ENCODE data around the gene TCEAL3.
"Not testable (repeated sequence)": the region's sequence is repeated elsewhere in the genome, so short reads cannot be mapped to it uniquely, and the experiment has no call there.

The TCEAL3 gene

GRCh38 chrX:103628386-103629317 lies 20.9 kb downstream of the TCEAL3 start, which contains the start of gene TCEAL1:
TSS of gene TCEAL1 (plus strand) at chrX:103628975. CDS start at chrX:103629917, 942 bp downstream.
- Histone ChIP-seq H3K27ac (ENCODE audit: low read length) (peak within 1 kb of the TSS; percentile 91), H3K4me1 (ENCODE audit: control insufficient read depth in 1 of 2, insufficient read depth in 2 of 2, low read length in 2 of 2) (peaks cover 4 to 5% of the 10 kb centered on the region in 2 donors), H3K9me3 (ENCODE audit: control insufficient read depth in 1 of 2, low read length in 2 of 2) (no peaks in the 10 kb centered on the region), H3K36me3 (ENCODE audit: control insufficient read depth in 1 of 2, insufficient read depth in 2 of 2, low read length in 2 of 2) (no peaks in the 10 kb centered on the region), H3K4me3 (ENCODE audit: low read depth in 1 of 2, low read length in 2 of 2) (peak within 1 kb of the TSS; percentile 77 to 78), H3K27me3 (ENCODE audit: low read depth, low read length) (no peaks in the 10 kb centered on the region)

GRCh38 chrX:103629318-103630170 lies 21.8 kb downstream of the TCEAL3 start:
- peak overlapping the region; percentile 77 to 78 for H3K4me3 ChIP-seq (ENCODE audit: low read depth in 1 of 2, low read length in 2 of 2)
- no peaks in the 10 kb centered on the region for H3K9me3 ChIP-seq (ENCODE audit: control insufficient read depth in 1 of 2, low read length in 2 of 2)
- peak overlapping the region; percentile 91 for H3K27ac ChIP-seq (ENCODE audit: low read length)
- H3K27me3 ChIP-seq (ENCODE audit: low read depth, low read length), result no peaks in the 10 kb centered on the region
- H3K4me1 ChIP-seq (ENCODE audit: control insufficient read depth in 1 of 2, insufficient read depth in 2 of 2, low read length in 2 of 2), result peaks cover 4 to 5% of the 10 kb centered on the region in 2 donors
- H3K36me3 ChIP-seq (ENCODE audit: control insufficient read depth in 1 of 2, insufficient read depth in 2 of 2, low read length in 2 of 2), result no peaks in the 10 kb centered on the region

- Histone ChIP-seq H3K9me3 (ENCODE audit: control insufficient read depth in 1 of 2, low read length in 2 of 2) (no peaks in the 10 kb centered on the region), H3K4me3 (ENCODE audit: low read depth in 1 of 2, low read length in 2 of 2) (peak overlapping the region; percentile 77 to 78), H3K4me1 (ENCODE audit: control insufficient read depth in 1 of 2, insufficient read depth in 2 of 2, low read length in 2 of 2) (peaks cover 4 to 5% of the 10 kb centered on the region in 2 donors), H3K27ac (ENCODE audit: low read length) (peak overlapping the region; percentile 91), H3K27me3 (ENCODE audit: low read depth, low read length) (no peaks in the 10 kb centered on the region), H3K36me3 (ENCODE audit: control insufficient read depth in 1 of 2, insufficient read depth in 2 of 2, low read length in 2 of 2) (no peaks in the 10 kb centered on the region)
Measured at GRCh38 chrX:103630171-103630511, 22.4 kb downstream of the TCEAL3 start.

GRCh38 chrX:103631145-103631544 lies 23.4 kb downstream of the TCEAL3 start:
- H3K9me3 ChIP-seq (ENCODE audit: control insufficient read depth in 1 of 2, low read length in 2 of 2), result no peaks in the 10 kb centered on the region
- no peaks in the 10 kb centered on the region for H3K36me3 ChIP-seq (ENCODE audit: control insufficient read depth in 1 of 2, insufficient read depth in 2 of 2, low read length in 2 of 2)
- H3K27ac ChIP-seq (ENCODE audit: low read length), result no peak overlapping the region
- no peak overlapping the region for H3K4me3 ChIP-seq (ENCODE audit: low read depth in 1 of 2, low read length in 2 of 2)
- H3K4me1 ChIP-seq (ENCODE audit: control insufficient read depth in 1 of 2, insufficient read depth in 2 of 2, low read length in 2 of 2), result peaks cover 4 to 5% of the 10 kb centered on the region in 2 donors
- no peaks in the 10 kb centered on the region for H3K27me3 ChIP-seq (ENCODE audit: low read depth, low read length)

GRCh38 chrX:103635436-103635835 lies 27.7 kb downstream of the TCEAL3 start:
- no peaks in the 10 kb centered on the region for H3K27me3 ChIP-seq (ENCODE audit: low read depth, low read length)
- peaks cover 0 to 5% of the 10 kb centered on the region in 2 donors for H3K4me1 ChIP-seq (ENCODE audit: control insufficient read depth in 1 of 2, insufficient read depth in 2 of 2, low read length in 2 of 2)
- no peaks in the 10 kb centered on the region for H3K9me3 ChIP-seq (ENCODE audit: control insufficient read depth in 1 of 2, low read length in 2 of 2)
- H3K36me3 ChIP-seq (ENCODE audit: control insufficient read depth in 1 of 2, insufficient read depth in 2 of 2, low read length in 2 of 2), result no peaks in the 10 kb centered on the region
- no peak overlapping the region for H3K4me3 ChIP-seq (ENCODE audit: low read depth in 1 of 2, low read length in 2 of 2)
- no peak overlapping the region for H3K27ac ChIP-seq (ENCODE audit: low read length)

- H3K27me3 ChIP-seq (ENCODE audit: low read depth, low read length), result no peaks in the 10 kb centered on the region
- no peak overlapping the region for H3K4me3 ChIP-seq (ENCODE audit: low read depth in 1 of 2, low read length in 2 of 2)
- no peaks in the 10 kb centered on the region for H3K9me3 ChIP-seq (ENCODE audit: control insufficient read depth in 1 of 2, low read length in 2 of 2)
- H3K4me1 ChIP-seq (ENCODE audit: control insufficient read depth in 1 of 2, insufficient read depth in 2 of 2, low read length in 2 of 2), result peaks cover 0 to 5% of the 10 kb centered on the region in 2 donors
- H3K36me3 ChIP-seq (ENCODE audit: control insufficient read depth in 1 of 2, insufficient read depth in 2 of 2, low read length in 2 of 2), result no peaks in the 10 kb centered on the region
- no peak overlapping the region for H3K27ac ChIP-seq (ENCODE audit: low read length)
Measured at GRCh38 chrX:103637604-103638338, 30.0 kb downstream of the TCEAL3 start.

GRCh38 chrX:103638479-103639346 lies 30.9 kb downstream of the TCEAL3 start:
- H3K4me3 ChIP-seq (ENCODE audit: low read depth in 1 of 2, low read length in 2 of 2), result peak overlapping the region in 1 of 2 donors; percentile 26
- H3K27ac ChIP-seq (ENCODE audit: low read length); H3K27me3 ChIP-seq (ENCODE audit: low read depth, low read length); H3K4me1 ChIP-seq (ENCODE audit: control insufficient read depth in 1 of 2, insufficient read depth in 2 of 2, low read length in 2 of 2); H3K9me3 ChIP-seq (ENCODE audit: control insufficient read depth in 1 of 2, low read length in 2 of 2); H3K36me3 ChIP-seq (ENCODE audit: control insufficient read depth in 1 of 2, insufficient read depth in 2 of 2, low read length in 2 of 2): not testable (repeated sequence)

- H3K27me3 ChIP-seq (ENCODE audit: low read depth, low read length), result no peaks in the 10 kb centered on the region
- H3K4me3 ChIP-seq (ENCODE audit: low read depth in 1 of 2, low read length in 2 of 2), result no peak overlapping the region
- H3K27ac ChIP-seq (ENCODE audit: low read length), result no peak overlapping the region
- no peaks in the 10 kb centered on the region for H3K36me3 ChIP-seq (ENCODE audit: control insufficient read depth in 1 of 2, insufficient read depth in 2 of 2, low read length in 2 of 2)
- H3K4me1 ChIP-seq (ENCODE audit: control insufficient read depth in 1 of 2, insufficient read depth in 2 of 2, low read length in 2 of 2), result peaks cover 0 to 5% of the 10 kb centered on the region in 2 donors
- no peaks in the 10 kb centered on the region for H3K9me3 ChIP-seq (ENCODE audit: control insufficient read depth in 1 of 2, low read length in 2 of 2)
Measured at GRCh38 chrX:103640401-103641155, 32.8 kb downstream of the TCEAL3 start.

- peaks cover 0 to 2% of the 10 kb centered on the region in 2 donors for H3K4me1 ChIP-seq (ENCODE audit: control insufficient read depth in 1 of 2, insufficient read depth in 2 of 2, low read length in 2 of 2)
- no peaks in the 10 kb centered on the region for H3K9me3 ChIP-seq (ENCODE audit: control insufficient read depth in 1 of 2, low read length in 2 of 2)
- no peak overlapping the region for H3K27ac ChIP-seq (ENCODE audit: low read length)
- no peaks in the 10 kb centered on the region for H3K27me3 ChIP-seq (ENCODE audit: low read depth, low read length)
- H3K4me3 ChIP-seq (ENCODE audit: low read depth in 1 of 2, low read length in 2 of 2), result no peak overlapping the region
- H3K36me3 ChIP-seq (ENCODE audit: control insufficient read depth in 1 of 2, insufficient read depth in 2 of 2, low read length in 2 of 2), result no peaks in the 10 kb centered on the region
Measured at GRCh38 chrX:103644125-103644524, 36.4 kb downstream of the TCEAL3 start.

GRCh38 chrX:103647630-103648029 lies 39.9 kb downstream of the TCEAL3 start:
- Histone ChIP-seq H3K27ac (ENCODE audit: low read length) (no peak overlapping the region), H3K9me3 (ENCODE audit: control insufficient read depth in 1 of 2, low read length in 2 of 2) (no peaks in the 10 kb centered on the region), H3K4me3 (ENCODE audit: low read depth in 1 of 2, low read length in 2 of 2) (no peak overlapping the region), H3K27me3 (ENCODE audit: low read depth, low read length) (no peaks in the 10 kb centered on the region), H3K36me3 (ENCODE audit: control insufficient read depth in 1 of 2, insufficient read depth in 2 of 2, low read length in 2 of 2) (no peaks in the 10 kb centered on the region), H3K4me1 (ENCODE audit: control insufficient read depth in 1 of 2, insufficient read depth in 2 of 2, low read length in 2 of 2) (no peaks in the 10 kb centered on the region)
